Psoas muscle (tissue), 8 donors: Measurements from ENCODE around the gene PRPF40B. TPM values are rescaled to one million over a fixed set of nuclear protein-coding genes. Genes with fewer than 3 reads are reported as not detected.

Experiments
- ATAC-seq, 4 donors: fragments of 200-7000 bp; cut with Tn5 transposase; one replicate each; pipeline ENCODE4 v1.9.1; 2020; ENCODE audit warnings: moderate library complexity in 3 of 4, mild to moderate bottlenecking in 2 of 4
- DNase-seq, 2 donors: peaks; one replicate each; pipeline ENCODE4 v3.0.0-alpha.2; 2020
- H3K27ac ChIP-seq: fragments of 200-600 bp; one replicate; pipeline ENCODE4 v1.8.0; 2022
- H3K27me3 ChIP-seq, 3 donors: fragments of 200-600 bp in 1 of 3; one replicate each; pipeline versions ENCODE4 v1.6.1 to v1.8.0; 2013 to 2022; ENCODE audit warnings: low read length in 2 of 3, mild to moderate bottlenecking in 2 of 3, moderate library complexity in 1 of 3; ENCODE audit not compliant: insufficient read depth in 3 of 3
- H3K36me3 ChIP-seq, 2 donors: fragments of 200-600 bp in 1 of 2; one replicate each; pipeline versions ENCODE4 v1.6.1 to v1.8.0; 2013 to 2022; ENCODE audit warnings: low read depth in 1 of 2, mild to moderate bottlenecking in 1 of 2, moderate library complexity in 1 of 2; ENCODE audit not compliant: insufficient read depth in 1 of 2
- H3K4me1 ChIP-seq: fragments of 200-600 bp; one replicate; pipeline ENCODE4 v1.8.0; 2022
- H3K4me3 ChIP-seq: fragments of 200-600 bp; one replicate; pipeline ENCODE4 v1.8.0; 2022; ENCODE audit warnings: mild to moderate bottlenecking
- H3K9me3 ChIP-seq: fragments of 200-600 bp; one replicate; pipeline ENCODE4 v1.8.0; 2022
- WGBS, 3 donors: extraction: QIAGEN DNeasy Blood & Tissue Kit; methylation state at CpG; one replicate each; pipeline versions ENCODE4 v1.1.6 to v1.1.7; 2013; 5-methylcytosine and 5-hydroxymethylcytosine counted together
- intact Hi-C, 2 donors: fragments of 100-400 bp; cut with DNase I; formaldehyde crosslinking; loops; one replicate each; pipeline versions ENCODE4 v1.11.0 to v1.14.2; 2022
- polyA plus RNA-seq, 3 donors: library from polyadenylated mRNA; stranded (reverse); fragments of 200-250 nt; gene quantifications; one replicate each; pipeline ENCODE4 v1.2.3, GENCODE V29; 2013
- total RNA-seq, 4 donors: library from RNA; stranded (reverse); fragmentation: NEBNext Ultra II Directional in 2 of 4; extraction: Animal tissue kit (Norgen Biotek cat#: 25700) in 2 of 4; gene quantifications; one replicate each; pipeline versions ENCODE4 v1.2.1 to v1.2.4, GENCODE V29; 2021 to 2023
- TF ChIP-seq, protein P1 (sequence below): fragments of 200-600 bp; IDR thresholded peaks from one replicate; pipeline ENCODE4 v1.8.0; 2022; ENCODE audit warnings: antibody characterized with exemption
- donor health status: healthy with polysubstance abuse.
- donor health status: DM: no; HTN: no; CAD: no; lungs with moderate emphysema.
- donor health status: Bipolar disorder and iron deficiency.
- donor health status: healthy.
- donor health status: DM: yes; HTN: yes; CAD: no.
- donor health status: DM: no; HTN: no; CAD: no.
- donor health status: DM: no; HTN: no; CAD: no.
- donor health status: DM: yes; HTN: yes; CAD: no.

Gene PRPF40B
- total and polyA plus RNA-seq, 7 donors: 10.1 to 26.1 (median 24.5) TPM

DNA sequence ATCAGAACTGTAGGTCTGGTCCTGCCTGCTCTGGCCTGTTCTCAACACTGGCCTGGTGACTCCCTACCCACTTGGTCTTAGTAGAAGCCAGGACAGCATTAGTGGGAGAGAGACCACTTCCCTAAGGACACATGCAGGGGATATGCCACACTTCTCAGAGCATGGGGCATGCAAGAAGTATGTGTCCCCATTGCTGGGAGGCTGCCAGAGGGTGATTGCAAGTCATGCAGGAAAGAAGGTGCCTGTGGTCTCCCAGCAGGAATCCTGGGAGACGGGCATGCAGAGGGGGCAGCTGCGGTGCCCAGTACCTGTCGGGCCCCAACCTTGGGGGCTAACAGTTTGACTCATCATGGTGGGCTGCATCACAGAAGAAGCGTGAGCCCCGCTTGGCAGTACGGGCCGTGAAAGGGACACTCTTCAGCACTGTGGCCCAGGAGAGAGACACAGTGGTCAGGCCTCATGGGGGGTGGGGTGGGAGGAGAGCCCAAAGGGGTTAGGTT is 23.0 kb downstream of the PRPF40B start:
- Histone ChIP-seq H3K4me1 (no peaks in the 10 kb centered on the region), H3K27me3 (no peaks in the 10 kb centered on the region), H3K9me3 (no peaks in the 10 kb centered on the region), H3K36me3 (peaks cover 3 to 77% of the 10 kb centered on the region in 2 donors), H3K4me3 (no peak overlapping the region), H3K27ac (no peak overlapping the region)
- no peak for DNase-seq
- ATAC-seq: no peak
- intact Hi-C loops: no loop called here
- TF ChIP-seq, protein P1, sequence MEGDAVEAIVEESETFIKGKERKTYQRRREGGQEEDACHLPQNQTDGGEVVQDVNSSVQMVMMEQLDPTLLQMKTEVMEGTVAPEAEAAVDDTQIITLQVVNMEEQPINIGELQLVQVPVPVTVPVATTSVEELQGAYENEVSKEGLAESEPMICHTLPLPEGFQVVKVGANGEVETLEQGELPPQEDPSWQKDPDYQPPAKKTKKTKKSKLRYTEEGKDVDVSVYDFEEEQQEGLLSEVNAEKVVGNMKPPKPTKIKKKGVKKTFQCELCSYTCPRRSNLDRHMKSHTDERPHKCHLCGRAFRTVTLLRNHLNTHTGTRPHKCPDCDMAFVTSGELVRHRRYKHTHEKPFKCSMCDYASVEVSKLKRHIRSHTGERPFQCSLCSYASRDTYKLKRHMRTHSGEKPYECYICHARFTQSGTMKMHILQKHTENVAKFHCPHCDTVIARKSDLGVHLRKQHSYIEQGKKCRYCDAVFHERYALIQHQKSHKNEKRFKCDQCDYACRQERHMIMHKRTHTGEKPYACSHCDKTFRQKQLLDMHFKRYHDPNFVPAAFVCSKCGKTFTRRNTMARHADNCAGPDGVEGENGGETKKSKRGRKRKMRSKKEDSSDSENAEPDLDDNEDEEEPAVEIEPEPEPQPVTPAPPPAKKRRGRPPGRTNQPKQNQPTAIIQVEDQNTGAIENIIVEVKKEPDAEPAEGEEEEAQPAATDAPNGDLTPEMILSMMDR: no peak
- 89 to 94% (median 92%) methylated on average over 7 of the region's 7 CpGs for WGBS, 3 donors

DNA sequence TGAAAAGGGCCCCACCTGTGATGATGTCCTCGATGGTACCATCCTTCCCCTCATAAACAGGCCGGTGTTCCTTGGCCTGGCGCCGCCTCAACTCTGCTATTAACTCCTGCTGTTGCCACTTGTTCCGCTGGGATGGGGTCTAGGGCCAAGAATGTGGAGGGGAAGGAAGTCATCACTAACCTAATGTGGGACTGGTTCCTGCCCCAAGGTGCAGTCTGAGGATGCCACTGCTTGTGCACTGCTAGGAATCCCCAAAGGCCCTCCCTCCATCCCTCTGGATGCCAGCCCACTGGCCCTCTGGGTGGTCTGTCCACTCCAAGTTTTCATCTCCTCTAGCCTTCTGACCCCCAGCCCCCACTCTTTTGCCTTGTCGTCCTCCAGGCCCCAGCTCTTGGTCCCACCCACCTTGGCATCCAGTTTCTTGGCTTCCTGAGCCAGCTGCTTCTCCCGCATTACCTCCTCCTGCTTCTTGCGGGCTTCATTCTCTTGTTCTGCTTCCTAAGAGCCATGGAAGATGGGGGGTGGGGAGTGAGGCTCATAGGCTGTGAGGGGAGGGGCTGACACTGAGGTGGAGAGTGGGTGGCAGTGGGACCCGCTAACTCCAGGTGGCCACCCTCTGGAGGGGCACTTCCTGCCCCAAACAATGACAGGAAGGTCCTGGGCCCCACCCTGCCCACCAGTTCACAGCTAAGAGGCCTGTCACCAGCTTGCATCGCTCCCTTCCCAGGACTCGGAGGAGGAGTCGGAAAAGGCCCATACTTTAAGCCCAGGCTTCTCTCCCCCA is 23.7 kb downstream of the PRPF40B start:
- TF ChIP-seq, protein P1: no peak
- H3K36me3 ChIP-seq: peaks cover 3 to 72% of the 10 kb centered on the region in 2 donors
- intact Hi-C loops: no loop called here
- WGBS, 3 donors: 65 to 68% (median 65%) methylated on average over 11 to 12 of the region's 12 CpGs
- ATAC-seq (peak in 2 of 4 donors; percentile 26 to 35), DNase-seq (no peak)
- H3K27me3 ChIP-seq: no peaks in the 10 kb centered on the region
- H3K9me3 ChIP-seq: no peaks in the 10 kb centered on the region
- H3K4me1 ChIP-seq: no peaks in the 10 kb centered on the region
- H3K4me3 ChIP-seq: no peak overlapping the region
- no peak overlapping the region for H3K27ac ChIP-seq

DNA sequence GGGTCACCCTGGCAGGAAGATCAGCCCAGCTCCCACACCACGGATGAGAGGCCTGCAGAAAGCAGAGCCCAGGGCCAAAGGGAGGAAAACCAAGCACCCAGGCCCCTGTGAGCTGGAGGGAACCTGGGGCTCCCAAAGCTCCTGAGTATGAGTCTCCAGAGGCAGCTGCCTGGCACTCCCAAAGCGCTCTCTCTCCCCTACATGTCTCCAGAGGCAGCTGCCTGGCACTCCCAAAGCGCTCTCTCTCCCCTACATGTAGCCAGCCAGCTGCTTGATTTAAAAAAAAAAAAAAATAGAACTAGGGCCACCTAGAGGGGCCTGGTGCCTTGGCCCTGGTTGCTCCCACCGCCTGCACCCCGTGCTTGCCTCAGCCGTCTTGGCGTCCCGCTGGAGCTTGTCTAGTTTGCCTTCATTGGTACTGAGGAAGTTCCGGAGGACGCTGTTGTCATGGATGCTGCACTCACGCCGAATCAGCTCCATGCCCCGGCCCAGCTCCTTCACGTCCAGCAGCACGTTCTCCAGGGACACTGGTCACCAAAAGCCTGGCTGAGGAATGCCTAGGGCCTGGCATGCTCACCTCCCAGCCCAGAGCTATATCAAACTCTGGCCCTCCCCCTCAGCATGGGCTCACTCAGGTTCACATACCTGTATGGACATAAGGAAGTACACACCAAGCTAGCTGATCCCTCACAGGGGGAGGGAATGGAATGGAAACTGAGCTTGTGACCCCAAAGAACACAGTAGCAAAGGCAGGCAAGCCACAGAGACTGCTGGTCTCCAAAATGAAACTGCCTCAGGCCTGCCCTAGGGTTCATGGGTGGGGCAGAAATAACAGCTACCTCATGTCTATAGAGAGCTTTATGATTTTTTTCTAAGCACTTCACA is 24.7 kb downstream of the PRPF40B start:
- H3K27me3 ChIP-seq: no peaks in the 10 kb centered on the region
- intact Hi-C loops: no loop called here
- ATAC-seq: no peak
- no peak for DNase-seq
- H3K4me1 ChIP-seq: no peaks in the 10 kb centered on the region
- H3K9me3 ChIP-seq: no peaks in the 10 kb centered on the region
- TF ChIP-seq, protein P1: no peak
- no peak overlapping the region for H3K4me3 ChIP-seq
- H3K27ac ChIP-seq: peak overlapping the region; percentile 36
- H3K36me3 ChIP-seq: peaks cover 3 to 66% of the 10 kb centered on the region in 2 donors
- 39 to 53% (median 43%) methylated on average over 15 of the region's 15 CpGs for WGBS, 3 donors

DNA sequence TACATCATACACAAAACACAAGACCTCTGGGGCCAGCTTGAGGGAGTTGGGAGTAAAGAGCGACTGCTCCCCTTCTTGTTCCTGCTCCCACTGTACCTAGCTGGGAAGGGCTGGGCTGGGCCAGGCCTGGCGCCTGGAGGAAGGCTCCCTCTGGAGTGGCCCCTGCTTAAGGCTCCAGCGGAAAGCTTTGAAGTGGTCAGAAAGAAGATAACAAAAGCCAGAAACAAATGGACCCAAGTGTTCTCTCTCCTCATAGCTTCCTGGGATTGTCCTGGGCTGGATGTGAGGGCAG is 25.3 kb downstream of the PRPF40B start:
- WGBS, 3 donors: 75 to 87% (median 82%) methylated on average over 3 of the region's 3 CpGs
- H3K27ac ChIP-seq: no peak overlapping the region
- intact Hi-C loops: no loop called here
- ATAC-seq: no peak
- TF ChIP-seq, protein P1: no peak
- H3K4me3 ChIP-seq: no peak overlapping the region
- DNase-seq: no peak
- peaks cover 3 to 66% of the 10 kb centered on the region in 2 donors for H3K36me3 ChIP-seq
- H3K27me3 ChIP-seq: no peaks in the 10 kb centered on the region
- H3K9me3 ChIP-seq: no peaks in the 10 kb centered on the region
- no peaks in the 10 kb centered on the region for H3K4me1 ChIP-seq
